GM19452 (cell line): ENCODE measurements around the gene ARRDC5.
"Not testable (repeated sequence)": the region's sequence is repeated elsewhere in the genome, so short reads cannot be mapped to it uniquely, and the experiment has no call there.

ENCODE experiments used
- ATAC-seq: cut with Tn5 transposase; IDR thresholded peaks from one replicate; pipeline ENCODE4 v1.9.1; 2021; ENCODE audit not compliant: unreplicated experiment

The ARRDC5 gene

DNA sequence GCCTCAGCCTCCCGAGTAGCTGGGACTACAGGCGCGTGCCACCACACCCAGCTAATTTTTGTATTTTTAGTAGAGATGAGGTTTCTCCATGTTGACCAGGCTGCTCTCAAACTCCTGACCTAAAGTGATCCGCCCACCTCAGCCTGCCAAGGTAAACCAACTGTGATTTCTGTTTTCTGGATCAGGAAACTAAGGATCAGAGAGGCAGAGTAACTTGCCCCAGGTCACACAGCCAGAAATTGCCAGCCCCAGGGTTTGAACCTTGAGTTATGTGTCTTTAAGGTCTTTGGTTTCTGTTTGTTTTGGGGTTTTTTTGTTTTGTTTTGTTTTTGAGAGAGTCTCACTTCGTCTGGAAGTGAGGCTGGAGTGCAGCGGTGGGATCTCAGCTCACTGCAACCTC lies 31.0 kb downstream of the ARRDC5 start:
- no peak for ATAC-seq

DNA sequence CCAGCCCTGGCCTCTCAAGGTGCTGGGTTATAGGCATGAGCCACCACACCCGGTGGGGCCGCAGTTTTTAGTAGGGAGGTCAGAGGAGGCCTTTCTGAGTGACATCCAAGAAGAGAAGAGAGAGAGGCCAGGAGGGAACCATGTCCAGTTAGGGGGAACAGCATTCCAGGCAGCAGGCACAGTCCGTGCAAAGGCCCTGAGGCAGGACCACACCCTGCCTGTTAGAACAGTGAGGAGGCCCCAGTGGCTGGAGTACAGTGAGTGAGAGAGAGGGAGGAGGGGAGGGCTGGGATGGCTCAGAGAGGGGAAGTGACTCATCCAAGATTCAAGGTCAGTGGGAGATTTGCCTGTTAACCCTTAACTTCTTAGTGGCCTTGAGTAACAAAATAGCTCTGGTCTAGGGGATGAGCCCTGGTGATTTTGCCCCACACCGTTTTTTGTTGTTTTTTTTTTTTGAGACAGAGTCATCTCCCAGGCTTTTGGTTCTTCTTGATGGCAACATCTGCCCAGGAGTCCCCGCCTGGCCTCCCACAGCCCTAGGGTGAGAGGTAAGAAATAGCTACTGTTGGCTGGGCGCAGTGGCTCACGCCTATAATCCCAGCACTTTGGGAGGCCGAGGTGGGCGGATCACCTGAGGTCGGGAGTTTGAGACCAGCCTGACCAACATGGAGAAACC lies 32.5 kb downstream of the ARRDC5 start:
- no peak for ATAC-seq

DNA sequence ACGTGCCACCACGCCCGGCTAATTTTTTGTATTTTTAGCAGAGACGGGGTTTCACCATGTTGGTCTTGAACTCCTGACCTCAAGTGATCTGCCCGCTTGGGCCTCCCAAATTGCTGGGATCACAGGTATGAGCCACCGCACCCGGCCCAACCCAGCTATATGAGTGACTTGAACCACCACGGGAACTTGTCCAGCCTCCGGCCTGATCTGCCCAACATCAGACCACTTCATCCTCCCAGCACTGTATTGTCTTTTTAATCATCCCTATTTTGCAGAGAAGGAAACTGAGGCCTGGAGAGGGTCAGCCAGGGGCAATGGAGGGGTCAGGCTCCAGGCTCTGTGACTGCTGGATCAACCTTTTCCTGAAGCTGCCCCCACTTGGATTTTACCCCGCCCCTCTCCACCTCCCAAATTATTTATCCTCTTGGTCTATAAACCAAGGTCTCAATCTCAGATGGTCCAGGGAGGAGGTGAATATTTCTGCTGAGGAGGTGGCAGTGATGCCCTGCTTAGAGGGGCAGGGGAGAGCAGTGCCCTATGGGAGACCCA lies 34.3 kb downstream of the ARRDC5 start:
- ATAC-seq = no peak

DNA sequence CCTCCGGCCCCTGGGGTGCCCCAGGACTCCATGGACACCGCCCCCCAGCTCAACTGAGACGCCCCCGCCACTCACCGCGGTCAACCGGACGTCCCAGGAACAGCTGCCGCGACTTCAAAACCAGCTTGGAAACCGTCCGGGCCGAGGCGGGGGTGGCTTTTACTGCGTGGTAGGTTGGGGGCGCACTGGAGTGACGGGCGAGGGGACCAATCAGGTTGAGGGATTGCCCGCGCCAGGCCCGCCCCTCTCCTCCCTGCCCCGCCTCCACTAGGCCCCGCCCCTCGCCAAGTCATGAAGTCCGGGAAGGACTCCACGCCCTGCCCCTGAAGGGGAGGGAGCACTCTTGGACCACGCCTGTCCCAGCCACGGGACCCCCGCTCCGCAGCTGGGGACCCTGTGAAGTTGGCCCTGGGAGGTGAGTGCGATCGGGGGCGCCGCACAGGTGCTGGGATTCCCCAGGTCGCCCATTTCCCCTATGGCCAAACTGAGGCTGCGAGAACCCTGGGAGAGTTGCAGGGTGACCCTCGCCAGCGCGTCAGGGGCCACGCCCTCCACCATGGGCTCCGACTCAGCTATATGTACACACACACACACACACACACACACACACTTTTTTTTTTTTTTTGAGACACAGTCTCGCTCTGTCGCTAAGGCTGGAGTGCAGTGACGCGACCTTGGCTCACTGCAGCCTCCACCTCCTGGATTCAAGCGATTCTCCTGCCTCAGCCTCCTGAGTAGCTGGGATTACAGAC lies 35.0 kb downstream of the ARRDC5 start, which contains the start of gene PLIN3:
Gene PLIN3 (minus strand): TSS at position 134 of the 752 bp plus-strand sequence. CDS start 6,273 bp downstream, outside the sequence.
- no peak for ATAC-seq

DNA sequence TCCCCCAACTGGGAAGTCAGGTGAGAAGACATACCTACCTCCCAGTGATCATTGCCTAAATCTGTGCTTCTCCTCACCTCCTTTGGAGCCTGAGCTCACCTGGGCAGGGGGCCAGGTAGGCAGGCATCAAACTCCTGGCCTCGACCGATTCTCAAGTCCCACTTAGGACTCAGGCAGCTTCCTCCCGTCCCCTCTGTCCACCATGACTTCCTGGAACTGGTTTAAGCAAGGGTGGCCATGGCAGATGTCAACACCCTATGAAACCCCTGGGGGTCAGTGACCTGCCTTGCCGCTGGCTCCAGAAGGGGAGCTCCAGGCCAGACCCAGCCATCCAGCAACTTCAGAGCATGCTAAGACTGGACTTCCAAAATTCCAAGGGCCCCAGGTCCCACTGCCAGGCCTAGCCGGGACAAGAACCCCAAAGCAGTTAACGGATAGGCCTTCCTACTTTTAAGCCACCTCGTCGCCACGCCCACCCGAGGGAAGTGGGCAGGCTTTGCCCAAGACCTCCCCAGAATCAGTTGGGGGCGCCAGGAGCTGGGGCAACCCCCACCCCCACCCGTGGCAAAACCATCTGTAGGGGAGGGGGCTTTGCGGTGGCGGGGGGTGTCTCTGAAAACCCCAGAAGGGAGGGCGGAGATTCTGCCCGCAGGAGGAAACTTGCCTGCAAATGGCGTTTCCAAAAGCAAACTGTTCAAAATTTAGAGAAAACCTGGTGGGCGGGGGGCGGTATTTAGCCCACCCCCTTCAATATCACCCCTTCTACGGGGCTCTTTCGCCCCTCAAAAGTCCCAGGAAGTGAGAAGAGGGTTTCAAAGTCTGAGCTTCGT lies 35.9 kb downstream of the ARRDC5 start:
- ATAC-seq = no peak

DNA sequence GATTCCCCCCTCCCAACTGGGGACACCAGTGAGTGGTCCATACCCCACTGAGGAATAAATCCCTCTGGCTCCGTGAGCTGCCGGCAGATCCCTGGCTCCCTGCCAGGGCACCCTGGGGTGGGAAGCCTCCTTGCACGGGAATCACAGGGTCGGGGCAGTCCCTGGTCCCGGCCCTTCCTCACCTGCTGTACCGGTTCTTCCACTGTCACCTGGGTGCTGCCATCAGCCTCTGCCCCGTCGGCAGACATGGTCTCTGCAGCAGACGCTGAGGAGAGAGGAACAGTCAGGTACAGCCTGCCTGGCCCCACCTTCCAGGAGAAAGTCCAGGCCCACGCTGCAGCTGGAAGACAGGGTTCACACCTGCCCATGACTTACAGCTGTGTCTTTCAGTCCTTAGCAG lies 41.5 kb downstream of the ARRDC5 start:
- no peak for ATAC-seq

DNA sequence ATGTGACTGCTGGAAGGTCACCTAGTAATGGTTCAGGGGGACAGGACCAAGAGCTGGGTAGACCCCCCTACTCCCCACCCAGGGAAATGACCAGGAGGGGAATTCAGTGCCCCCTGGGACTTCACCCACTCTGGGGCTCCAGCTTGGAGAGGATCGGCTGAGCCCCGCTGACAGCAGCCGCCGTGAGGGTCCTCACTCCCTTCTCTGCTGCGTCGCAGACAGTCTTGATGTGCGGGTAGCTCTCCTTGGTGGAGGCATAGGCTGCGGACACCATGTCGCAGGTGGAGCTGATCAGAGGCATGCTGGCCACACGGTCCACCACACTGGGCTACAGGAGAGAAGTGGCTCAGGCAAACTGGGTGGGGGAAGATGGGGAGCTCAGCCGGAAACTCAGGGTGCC lies 43.0 kb downstream of the ARRDC5 start:
- ATAC-seq = no peak

DNA sequence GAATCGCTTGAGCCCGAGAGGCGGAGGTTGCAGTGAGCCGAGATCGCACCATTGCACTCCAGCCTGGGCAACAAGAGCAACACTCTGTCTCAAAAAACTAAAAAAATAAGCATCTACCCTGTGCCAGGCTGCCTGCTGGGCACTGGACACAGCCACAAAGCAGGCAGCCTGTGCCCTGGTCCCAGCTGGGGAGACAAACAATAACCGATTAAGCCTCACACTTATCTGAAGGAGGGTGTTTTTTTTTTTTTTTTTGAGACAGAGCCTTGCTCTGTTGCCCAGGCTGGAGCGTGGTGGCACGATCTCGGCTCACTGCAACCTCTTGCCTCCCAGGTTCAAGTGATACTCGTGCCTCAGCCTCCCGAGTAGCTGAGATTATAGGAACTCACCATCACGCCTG lies 46.2 kb downstream of the ARRDC5 start:
- not testable (repeated sequence) for ATAC-seq

DNA sequence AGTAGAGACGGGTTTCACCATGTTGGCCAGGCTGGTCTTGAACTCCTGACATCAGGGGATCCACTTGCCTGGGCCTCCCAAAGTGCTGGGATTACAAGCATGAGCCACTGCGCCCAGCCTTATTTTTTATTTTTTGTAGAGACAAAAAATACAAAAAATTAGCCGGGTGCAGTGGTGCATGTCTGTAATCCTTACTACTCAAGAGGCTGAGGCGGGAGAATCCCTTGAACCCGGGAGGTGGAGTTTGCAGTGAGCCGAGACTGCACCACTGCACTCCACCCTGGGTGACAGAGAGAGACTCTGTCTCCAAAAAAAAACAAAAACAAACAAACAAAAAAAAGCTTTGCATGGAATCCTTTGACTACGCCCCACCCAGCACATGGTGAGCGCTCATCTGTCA lies 49.2 kb downstream of the ARRDC5 start:
- ATAC-seq = not testable (repeated sequence)

DNA sequence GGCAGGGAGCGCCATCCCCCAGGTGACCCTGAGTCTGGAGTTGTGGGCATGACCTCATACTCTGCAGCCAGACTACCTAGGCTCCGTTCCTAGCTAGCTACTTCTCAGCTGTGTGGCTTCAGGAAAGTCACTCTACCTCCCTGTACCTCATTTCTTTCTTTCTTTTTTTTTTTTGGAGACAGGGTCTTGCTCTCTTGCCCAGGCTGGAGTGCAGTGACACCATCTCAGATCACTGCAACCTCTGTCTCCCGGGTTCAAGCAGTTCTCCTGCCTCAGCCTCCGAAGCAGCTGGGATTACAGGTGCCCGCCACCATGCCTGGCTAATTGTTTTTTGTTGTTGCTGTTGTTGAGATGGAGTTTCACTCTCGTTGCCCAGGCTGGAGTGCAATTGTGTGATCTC lies 50.2 kb downstream of the ARRDC5 start:
- ATAC-seq = no peak

DNA sequence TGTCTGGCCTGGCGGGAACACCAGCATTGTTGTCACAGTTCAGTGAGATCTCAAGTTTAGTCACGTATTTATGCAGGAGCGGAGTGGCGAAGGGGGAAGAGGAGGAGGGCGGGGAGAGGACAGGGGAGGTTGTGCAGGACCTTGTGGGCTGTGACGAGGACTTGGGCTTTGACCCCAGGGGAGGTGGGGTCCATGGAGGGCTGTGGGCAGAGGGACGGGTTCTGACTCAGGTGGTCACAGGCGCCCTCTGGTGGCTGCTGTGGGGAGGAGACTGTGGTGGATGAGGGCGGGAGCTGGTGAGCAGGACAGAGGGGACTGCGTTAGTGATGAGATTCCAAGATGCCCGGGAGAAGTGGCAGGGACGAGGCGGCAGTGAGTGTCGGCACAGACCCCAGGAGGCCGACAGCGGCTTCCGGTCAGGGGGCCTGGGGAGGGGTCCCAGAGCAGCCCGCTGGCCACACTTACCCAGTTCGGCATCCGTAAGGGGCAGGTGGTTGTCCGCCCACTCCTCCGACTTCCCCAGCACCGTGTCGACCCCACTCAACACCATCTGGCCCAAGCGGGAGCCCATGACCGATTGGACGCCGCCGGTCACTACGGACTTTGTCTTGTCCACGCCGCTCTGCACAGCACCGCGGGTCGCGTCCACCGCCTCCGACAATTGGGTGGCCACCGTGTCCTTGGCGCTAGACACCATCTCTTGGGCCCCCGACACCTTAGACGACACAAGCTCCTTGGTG lies 51.0 kb downstream of the ARRDC5 start:
- no peak for ATAC-seq

DNA sequence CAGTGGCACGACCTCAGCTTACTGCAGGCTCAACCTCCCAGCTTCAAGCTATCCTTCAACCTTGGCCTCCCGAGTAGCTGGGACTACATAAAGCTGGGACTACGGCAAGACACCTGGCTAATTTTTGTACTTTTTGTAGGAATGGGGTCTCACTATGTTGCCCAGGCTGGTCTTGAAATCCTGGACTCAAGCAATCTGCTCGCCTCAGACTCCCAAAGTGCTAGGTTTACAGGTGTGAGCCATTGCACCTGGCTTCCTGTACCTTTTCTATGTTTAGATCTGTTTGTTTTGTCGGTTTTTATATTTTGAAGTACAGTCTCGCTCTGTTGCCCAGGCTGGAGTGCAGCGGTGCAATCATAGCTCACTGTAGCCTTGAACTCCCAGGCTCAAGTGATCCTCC lies 53.7 kb downstream of the ARRDC5 start:
- no peak for ATAC-seq

DNA sequence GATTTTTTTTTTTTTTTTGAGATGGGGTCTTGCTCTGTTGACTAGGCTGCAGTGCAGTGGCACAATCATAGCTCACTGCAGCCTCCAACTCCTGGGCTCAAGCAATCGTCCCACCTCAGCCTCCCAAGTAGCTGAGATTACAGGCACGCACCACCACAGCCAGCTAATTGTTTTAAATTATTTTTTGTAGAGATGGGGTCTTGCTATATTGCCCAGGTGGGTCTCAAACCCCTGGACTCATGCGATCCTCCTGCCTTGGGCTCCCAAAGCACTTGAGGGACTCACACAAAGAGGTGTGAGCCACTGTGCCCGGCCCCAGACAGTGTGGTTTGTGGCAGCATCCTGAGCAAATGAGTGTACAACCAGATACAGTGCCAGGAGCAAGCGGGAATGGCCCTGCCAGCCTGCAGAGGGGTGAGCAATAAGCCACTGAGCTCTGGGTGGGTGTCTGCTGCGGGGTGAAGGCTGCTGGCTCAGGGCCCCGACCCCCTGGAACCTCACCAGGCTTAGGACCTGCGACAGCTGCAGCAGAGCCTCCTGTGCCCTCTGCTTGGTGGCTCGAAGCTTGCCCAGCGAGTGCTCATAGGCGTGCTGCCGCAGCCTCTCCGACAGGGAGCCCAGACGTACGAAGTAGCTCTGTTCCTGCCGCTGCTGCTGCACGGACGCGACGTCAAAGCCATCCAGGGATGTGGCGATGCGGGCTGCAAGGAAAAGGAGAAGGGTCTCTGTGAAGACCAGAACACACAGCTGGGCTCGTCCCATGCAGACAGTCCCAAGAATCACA lies 55.3 kb downstream of the ARRDC5 start:
- no peak for ATAC-seq

DNA sequence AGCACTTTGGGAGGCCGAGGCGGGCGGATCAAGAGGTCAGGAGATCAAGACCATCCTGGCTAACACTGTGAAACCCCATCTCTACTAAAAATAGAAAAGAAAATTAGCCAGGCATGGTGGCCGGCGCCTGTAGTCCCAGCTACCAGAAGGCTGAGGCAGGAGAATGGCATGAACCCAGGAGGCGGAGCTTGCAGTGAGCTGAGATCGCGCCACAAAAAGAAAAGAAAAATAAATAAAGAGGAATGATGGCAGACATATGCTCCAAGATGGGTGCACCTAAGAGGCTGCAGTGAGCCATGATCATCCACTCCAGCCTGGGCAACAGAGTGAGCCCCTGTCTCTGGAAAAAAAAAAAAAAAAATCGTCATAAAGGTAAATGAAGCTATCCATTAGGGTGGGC lies 56.7 kb downstream of the ARRDC5 start:
- ATAC-seq = not testable (repeated sequence)

DNA sequence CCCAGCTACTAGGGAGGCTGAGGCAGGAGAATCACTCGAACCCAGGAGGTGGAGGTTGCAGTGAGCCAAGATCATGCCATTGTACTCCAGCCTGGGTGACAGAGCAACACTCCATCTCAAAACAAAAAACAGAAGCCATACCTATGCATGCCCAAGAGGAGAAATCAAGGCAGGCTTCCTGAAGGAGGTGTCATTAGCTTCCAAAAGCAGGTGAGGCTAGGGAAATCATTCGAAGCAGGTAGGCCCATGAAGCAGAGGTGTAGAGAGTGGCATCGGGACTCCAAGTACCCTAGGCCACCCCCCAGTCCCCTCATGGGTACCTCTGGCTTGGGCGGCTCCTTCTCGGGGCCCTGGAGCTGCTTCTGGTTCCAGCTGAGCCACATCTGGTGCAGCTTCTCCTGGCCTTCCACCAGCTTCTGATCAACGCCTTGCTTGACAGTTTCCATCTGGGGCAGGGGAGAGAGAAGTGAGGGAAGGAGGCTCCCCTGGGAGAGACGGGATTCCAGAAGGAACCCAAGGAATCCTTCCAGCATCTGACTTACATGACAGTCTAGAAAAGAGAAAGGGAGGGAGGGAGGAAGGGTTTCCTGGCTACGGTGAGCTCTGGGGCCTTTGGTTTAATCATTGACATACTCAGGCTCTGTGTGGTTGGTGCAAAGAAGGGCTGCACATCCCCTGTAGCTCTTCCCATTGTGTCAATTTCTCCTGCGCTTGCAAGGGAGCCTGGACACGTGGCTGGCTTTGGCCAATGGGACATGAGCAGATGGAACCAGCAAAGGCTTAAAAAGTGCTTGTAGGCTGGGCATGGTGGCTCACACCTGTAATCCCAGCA lies 58.1 kb downstream of the ARRDC5 start:
- no peak for ATAC-seq

DNA sequence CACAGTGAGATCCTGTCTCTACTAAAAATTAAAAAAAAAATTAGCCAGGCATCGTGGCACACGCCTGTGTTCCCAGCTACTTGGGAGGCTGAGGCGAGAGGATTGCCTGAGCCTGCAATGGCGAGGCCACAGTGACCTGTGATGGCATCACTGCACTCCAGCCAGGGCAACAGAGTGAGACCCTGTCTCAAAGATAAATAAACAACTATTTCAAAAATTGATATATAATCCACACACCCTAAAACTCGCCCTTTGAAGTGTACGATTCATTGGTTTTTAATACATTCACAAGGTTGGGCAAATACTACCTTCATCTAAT lies 59.1 kb downstream of the ARRDC5 start:
- ATAC-seq = no peak
